Transverse colon (tissue), 4 donors: Measurements from ENCODE around the gene ENOX1. TPM values are rescaled to one million over a fixed set of nuclear protein-coding genes. Genes with fewer than 3 reads are reported as not detected.

Experiments
- DNase-seq: peaks from one replicate; pipeline ENCODE4 v3.0.0-alpha.2; 2019
- H3K27ac ChIP-seq, 4 donors: fragments of 200-600 bp; sonication (generic); 2 replicates each; pipeline ENCODE4 v1.5.1; 2016 to 2018; ENCODE audit warnings: inconsistent platforms in 4 of 4
- H3K27me3 ChIP-seq: fragments of 200-600 bp; sonication (generic); 2 replicates; pipeline ENCODE4 v1.5.1; 2017; ENCODE audit warnings: inconsistent platforms
- H3K36me3 ChIP-seq, 4 donors: fragments of 200-600 bp; sonication (generic); 2 replicates each; pipeline ENCODE4 v1.5.1; 2017 to 2019; ENCODE audit warnings: inconsistent platforms in 4 of 4
- H3K4me1 ChIP-seq, 4 donors: fragments of 200-600 bp; sonication (generic); 2 replicates each; pipeline ENCODE4 v1.5.1; 2017 to 2020; ENCODE audit warnings: inconsistent platforms in 4 of 4
- H3K4me3 ChIP-seq, 4 donors: fragments of 200-600 bp; sonication (generic); 1 replicate in 1 of 4; 2 replicates in 3 of 4; pipeline versions ENCODE4 v1.5.1 to v1.6.1; 2017 to 2019; ENCODE audit warnings: inconsistent platforms in 4 of 4
- H3K9me3 ChIP-seq, 2 donors: fragments of 200-600 bp; sonication (generic); 2 replicates each; pipeline ENCODE4 v1.5.1; 2017 to 2019; ENCODE audit warnings: inconsistent platforms in 2 of 2
- EP300 ChIP-seq: sonication (generic); formaldehyde crosslinking; IDR thresholded peaks from one replicate; pipeline ENCODE4 v1.6.1; 2017; ENCODE audit warnings: antibody characterized with exemption, low read depth
- POLR2A ChIP-seq: fragments of 450-650 bp; IDR thresholded peaks from one replicate; pipeline ENCODE4 v1.6.1; 2016; ENCODE audit warnings: antibody characterized with exemption, mild to moderate bottlenecking, moderate library complexity
- POLR2AphosphoS5 ChIP-seq, 3 donors: sonication (generic); formaldehyde crosslinking; IDR thresholded peaks; one replicate each; pipeline ENCODE4 v1.6.1; 2016; ENCODE audit warnings: antibody characterized with exemption in 3 of 3
- WGBS, 2 donors: methylation state at CpG; one replicate each; pipeline ENCODE4 v1.1.5; 2018; ENCODE audit warnings: low coverage in 1 of 2; 5-methylcytosine and 5-hydroxymethylcytosine counted together
- in situ Hi-C, 4 donors: fragments of 200-750 bp; cut with MboI; loops; one replicate each; pipeline versions ENCODE4 v1.15.0 to v1.15.1; 2017; ENCODE audit warnings: low sequenced_read_pairs in 3 of 4, low pct_ligation_motif_present in 1 of 4, low pct_unique_long_range_greater_than_20kb in 1 of 4
- intact Hi-C: fragments of 100-400 bp; cut with DNase I; formaldehyde crosslinking; loops from one replicate; pipeline ENCODE4 v1.15.1; 2023; ENCODE audit warnings: low total_unique reads
- total RNA-seq, 4 donors: library from RNA; depleted of rRNA; stranded (reverse); fragments of >200 nt; gene quantifications; one replicate each; pipeline ENCODE4 v1.1.0, GENCODE V29; 2016
- TF ChIP-seq, protein P1 (sequence below), 5 experiments: fragments of 200-600 bp in 3 of 5; fragments of 450-650 bp in 2 of 5; sonication (generic) in 3 of 5; IDR thresholded peaks; 1 replicate in 2 of 5; 2 replicates in 3 of 5; pipeline ENCODE4 v1.5.1; 2016 to 2017; ENCODE audit warnings: antibody characterized with exemption in 5 of 5, inconsistent platforms in 3 of 5, mild to moderate bottlenecking in 2 of 5, moderate library complexity in 1 of 5

The ENOX1 gene
- total RNA-seq, 4 donors from 2014 or later, result 1.5 to 6.4 (median 2.2) TPM

- Histone ChIP-seq H3K4me1 (peaks cover 5 to 23% (median 11%) of the 10 kb centered on the region in 4 donors), H3K9me3 (no peaks in the 10 kb centered on the region), H3K36me3 (no peaks in the 10 kb centered on the region), H3K27me3 (no peaks in the 10 kb centered on the region), H3K4me3 (no peak overlapping the region), H3K27ac (no peak overlapping the region)
- 62 to 89% methylated on average over 1 of the region's 1 CpG for WGBS, 2 donors
- in situ Hi-C loops, result no loop called here
- DNase-seq, result no peak
- intact Hi-C loops, result no loop called here
- no peak for TF ChIP-seq EP300
- TF ChIP-seq, protein P1, sequence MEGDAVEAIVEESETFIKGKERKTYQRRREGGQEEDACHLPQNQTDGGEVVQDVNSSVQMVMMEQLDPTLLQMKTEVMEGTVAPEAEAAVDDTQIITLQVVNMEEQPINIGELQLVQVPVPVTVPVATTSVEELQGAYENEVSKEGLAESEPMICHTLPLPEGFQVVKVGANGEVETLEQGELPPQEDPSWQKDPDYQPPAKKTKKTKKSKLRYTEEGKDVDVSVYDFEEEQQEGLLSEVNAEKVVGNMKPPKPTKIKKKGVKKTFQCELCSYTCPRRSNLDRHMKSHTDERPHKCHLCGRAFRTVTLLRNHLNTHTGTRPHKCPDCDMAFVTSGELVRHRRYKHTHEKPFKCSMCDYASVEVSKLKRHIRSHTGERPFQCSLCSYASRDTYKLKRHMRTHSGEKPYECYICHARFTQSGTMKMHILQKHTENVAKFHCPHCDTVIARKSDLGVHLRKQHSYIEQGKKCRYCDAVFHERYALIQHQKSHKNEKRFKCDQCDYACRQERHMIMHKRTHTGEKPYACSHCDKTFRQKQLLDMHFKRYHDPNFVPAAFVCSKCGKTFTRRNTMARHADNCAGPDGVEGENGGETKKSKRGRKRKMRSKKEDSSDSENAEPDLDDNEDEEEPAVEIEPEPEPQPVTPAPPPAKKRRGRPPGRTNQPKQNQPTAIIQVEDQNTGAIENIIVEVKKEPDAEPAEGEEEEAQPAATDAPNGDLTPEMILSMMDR (IDR thresholded peaks at IDR 0.05), result no peak
- no peak for TF ChIP-seq POLR2A
- TF ChIP-seq POLR2AphosphoS5 (IDR thresholded peaks at IDR 0.05), result no peak
Observed at GRCh38 chr13:43669101-43669500, 117.7 kb downstream of the ENOX1 start.

- DNase-seq, result peak; percentile 12
- Histone ChIP-seq H3K4me3 (no peak overlapping the region), H3K27me3 (no peaks in the 10 kb centered on the region), H3K36me3 (no peaks in the 10 kb centered on the region), H3K4me1 (peaks cover 8 to 45% (median 23%) of the 10 kb centered on the region in 4 donors), H3K27ac (peak overlapping the region in 1 of 4 donors; percentile 66), H3K9me3 (no peaks in the 10 kb centered on the region)
- TF ChIP-seq, protein P1 (IDR thresholded peaks at IDR 0.05), result no peak
- TF ChIP-seq EP300 (no peak), POLR2A (no peak), POLR2AphosphoS5 (IDR thresholded peaks at IDR 0.05) (no peak)
- 55 to 68% methylated on average over 2 of the region's 2 CpGs for WGBS, 2 donors
- intact Hi-C loops, result no loop called here
- in situ Hi-C loops, result no loop called here
Observed at GRCh38 chr13:43666403-43666802, 120.4 kb downstream of the ENOX1 start.

- H3K9me3 ChIP-seq, result no peaks in the 10 kb centered on the region
- 88 to 89% methylated on average over 5 to 6 of the region's 6 CpGs for WGBS, 2 donors
- no peaks in the 10 kb centered on the region for H3K36me3 ChIP-seq
- intact Hi-C loops, result no loop called here
- in situ Hi-C loops, result no loop called here
- H3K27ac ChIP-seq, result peak overlapping the region; percentile 42 to 68 (median 66)
- TF ChIP-seq EP300 (no peak), POLR2A (no peak)
- TF ChIP-seq, protein P1 (IDR thresholded peaks at IDR 0.05), result no peak
- H3K27me3 ChIP-seq, result no peaks in the 10 kb centered on the region
- no peak overlapping the region for H3K4me3 ChIP-seq
- H3K4me1 ChIP-seq, result peaks cover 8 to 45% (median 23%) of the 10 kb centered on the region in 4 donors
- DNase-seq, result no peak
Observed at GRCh38 chr13:43665388-43665787, 121.4 kb downstream of the ENOX1 start.

DNA sequence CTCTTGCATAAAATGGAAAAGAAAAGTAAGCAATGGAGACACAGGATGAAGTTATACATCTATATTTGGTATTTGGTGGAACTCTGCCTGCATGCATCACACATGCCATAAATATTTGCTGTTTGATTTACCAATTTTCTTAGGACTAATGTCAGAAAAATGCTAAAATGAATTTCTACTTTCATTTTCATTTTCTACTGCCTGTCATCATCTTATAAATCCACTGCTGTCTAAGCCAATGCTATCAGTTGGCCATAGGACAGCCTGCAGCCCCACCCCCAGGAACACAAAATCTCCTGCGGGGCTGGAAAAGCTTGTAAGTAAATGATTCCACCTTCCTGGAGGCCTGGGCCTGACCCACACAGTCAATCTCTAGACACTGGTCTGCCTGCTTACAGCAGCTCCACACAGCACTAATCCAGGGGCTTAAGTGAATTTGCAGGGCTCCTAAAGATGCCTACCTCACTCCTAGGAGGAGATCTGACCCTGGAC lies 122.0 kb downstream of the ENOX1 start:
- in situ Hi-C loops (no loop called here), intact Hi-C loops (no loop called here)
- TF ChIP-seq, protein P1 (IDR thresholded peaks at IDR 0.05), result no peak
- TF ChIP-seq POLR2A (no peak), POLR2AphosphoS5 (IDR thresholded peaks at IDR 0.05) (no peak), EP300 (no peak)
- no peaks in the 10 kb centered on the region for H3K36me3 ChIP-seq
- H3K4me1 ChIP-seq, result peaks cover 8 to 45% (median 23%) of the 10 kb centered on the region in 4 donors
- no peaks in the 10 kb centered on the region for H3K9me3 ChIP-seq
- H3K27me3 ChIP-seq, result no peaks in the 10 kb centered on the region
- no peak overlapping the region for H3K4me3 ChIP-seq
- WGBS, 2 donors, result 19% methylated on average over 1 of the region's 1 CpG; no CpG with 5 or more reads in 1 of the 2 donors
- H3K27ac ChIP-seq, result peak overlapping the region; percentile 42 to 68 (median 66)
- DNase-seq, result peak; percentile 35
